LNCaP clone FGC (cell line): ENCODE results near the gene SPG11.
"Not testable (repeated sequence)": the region's sequence is repeated elsewhere in the genome, so short reads cannot be mapped to it uniquely, and the experiment has no call there.

Source experiments
- DNase-seq: peaks from one replicate; pipeline ENCODE4 v3.0.0-alpha.2; 2011; ENCODE audit warnings: low read depth
- H3K4me3 ChIP-seq: 2 replicates; pipeline ENCODE4 v1.5.1; 2011; ENCODE audit warnings: mild to moderate bottlenecking, low read depth, low read length, control low read depth
- TF ChIP-seq, protein P1 (sequence below): IDR thresholded peaks from 2 replicates; pipeline ENCODE4 v1.5.1; 2012; ENCODE audit warnings: mild to moderate bottlenecking; ENCODE audit not compliant: control insufficient read depth, insufficient read depth; ENCODE audit errors: extremely low read depth

The SPG11 gene

DNA sequence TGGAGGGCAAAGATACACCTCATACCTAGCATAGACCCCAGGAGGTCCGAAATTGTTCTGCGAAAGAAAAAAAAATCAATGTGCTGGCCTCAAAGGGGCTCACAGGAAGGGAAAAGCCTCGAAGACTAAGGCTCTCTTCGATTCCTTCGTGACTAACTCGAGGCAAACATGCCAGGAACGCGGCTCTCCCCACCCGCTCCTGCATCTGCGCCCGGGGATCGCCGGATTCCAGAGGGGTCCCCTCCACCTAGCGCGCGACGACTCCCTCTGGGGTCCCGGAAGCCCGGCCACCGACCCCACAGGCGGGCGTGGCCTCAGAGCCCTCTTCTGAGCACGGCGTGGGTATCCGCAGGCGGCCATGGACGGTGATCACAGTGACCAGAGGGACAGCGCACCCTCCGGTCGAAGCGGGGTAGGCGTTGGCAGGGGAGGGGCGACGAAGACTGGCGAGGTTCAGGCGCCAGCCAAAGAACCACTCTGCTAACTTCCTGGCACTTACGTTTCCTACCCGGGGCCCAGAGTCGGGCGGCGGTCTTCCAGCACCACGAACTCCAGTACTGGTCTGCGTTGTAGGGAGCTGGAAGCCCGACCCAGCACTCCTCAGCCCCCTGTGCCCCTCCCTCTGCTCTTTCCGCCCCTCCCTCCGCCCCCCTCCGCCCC lies 127.0 kb downstream of the SPG11 start:
- DNase-seq: peak; percentile 71
- H3K4me3 ChIP-seq: peak overlapping the region; percentile 79
- TF ChIP-seq, protein P1, sequence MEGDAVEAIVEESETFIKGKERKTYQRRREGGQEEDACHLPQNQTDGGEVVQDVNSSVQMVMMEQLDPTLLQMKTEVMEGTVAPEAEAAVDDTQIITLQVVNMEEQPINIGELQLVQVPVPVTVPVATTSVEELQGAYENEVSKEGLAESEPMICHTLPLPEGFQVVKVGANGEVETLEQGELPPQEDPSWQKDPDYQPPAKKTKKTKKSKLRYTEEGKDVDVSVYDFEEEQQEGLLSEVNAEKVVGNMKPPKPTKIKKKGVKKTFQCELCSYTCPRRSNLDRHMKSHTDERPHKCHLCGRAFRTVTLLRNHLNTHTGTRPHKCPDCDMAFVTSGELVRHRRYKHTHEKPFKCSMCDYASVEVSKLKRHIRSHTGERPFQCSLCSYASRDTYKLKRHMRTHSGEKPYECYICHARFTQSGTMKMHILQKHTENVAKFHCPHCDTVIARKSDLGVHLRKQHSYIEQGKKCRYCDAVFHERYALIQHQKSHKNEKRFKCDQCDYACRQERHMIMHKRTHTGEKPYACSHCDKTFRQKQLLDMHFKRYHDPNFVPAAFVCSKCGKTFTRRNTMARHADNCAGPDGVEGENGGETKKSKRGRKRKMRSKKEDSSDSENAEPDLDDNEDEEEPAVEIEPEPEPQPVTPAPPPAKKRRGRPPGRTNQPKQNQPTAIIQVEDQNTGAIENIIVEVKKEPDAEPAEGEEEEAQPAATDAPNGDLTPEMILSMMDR: peak; percentile 60

DNA sequence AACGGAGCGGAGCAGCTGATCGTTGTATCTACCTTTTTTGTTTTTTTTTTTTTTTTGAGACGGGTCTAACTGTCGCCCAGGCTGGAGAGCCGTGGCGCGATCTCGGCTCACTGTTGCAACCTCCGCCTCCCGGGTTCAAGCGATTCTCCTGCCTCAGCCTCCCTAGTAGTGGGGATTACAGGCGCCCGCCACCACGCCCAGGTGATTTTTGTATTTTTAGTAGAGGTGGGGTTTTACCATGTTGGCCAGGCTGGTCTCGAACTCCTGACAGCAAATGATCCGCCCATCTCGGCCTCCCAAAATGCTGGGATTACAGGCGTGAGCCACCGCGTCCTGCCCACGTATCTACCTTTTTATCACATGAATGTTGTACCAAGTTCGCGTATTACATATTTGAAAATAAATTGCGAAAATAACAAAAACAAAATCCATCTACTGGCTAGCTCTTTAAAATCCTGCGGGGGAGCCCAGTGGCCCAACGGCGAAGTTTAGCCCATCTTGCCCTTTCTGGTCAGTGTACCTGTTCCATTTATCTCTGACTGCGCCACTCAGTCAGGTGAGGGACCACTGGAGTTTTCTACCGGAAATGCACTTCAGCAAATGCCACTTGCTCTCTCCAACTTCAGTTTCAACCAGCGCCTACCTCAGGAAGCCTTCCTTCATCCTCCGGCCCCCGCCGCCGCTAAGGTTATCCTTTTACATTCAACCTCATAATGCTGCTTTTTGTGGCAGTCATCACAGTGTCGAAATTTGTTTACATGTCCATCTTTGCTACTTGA lies 127.8 kb downstream of the SPG11 start:
- DNase-seq: no peak
- TF ChIP-seq, protein P1: no peak
- peak overlapping the region; percentile 79 for H3K4me3 ChIP-seq

DNA sequence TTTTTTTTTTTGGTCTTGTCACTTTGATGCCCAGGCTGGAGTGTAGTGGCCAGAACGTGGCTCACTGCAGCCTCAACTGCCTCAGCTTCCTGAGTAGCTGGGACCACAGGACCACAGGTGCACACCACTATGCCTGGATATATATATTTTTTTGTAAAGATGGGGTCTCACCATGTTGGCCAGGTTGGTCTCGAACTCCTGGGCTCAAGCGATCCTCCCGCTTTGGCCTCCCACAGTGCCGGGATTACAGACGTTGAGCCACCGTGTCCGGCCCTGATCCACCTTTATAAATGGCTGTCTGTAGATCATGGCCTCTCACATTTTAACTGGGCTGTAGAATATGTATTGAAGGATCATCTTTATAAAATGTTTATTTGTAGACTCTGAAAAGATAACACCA lies 128.4 kb downstream of the SPG11 start:
- DNase-seq: no peak
- TF ChIP-seq, protein P1: no peak
- H3K4me3 ChIP-seq: no peak overlapping the region

DNA sequence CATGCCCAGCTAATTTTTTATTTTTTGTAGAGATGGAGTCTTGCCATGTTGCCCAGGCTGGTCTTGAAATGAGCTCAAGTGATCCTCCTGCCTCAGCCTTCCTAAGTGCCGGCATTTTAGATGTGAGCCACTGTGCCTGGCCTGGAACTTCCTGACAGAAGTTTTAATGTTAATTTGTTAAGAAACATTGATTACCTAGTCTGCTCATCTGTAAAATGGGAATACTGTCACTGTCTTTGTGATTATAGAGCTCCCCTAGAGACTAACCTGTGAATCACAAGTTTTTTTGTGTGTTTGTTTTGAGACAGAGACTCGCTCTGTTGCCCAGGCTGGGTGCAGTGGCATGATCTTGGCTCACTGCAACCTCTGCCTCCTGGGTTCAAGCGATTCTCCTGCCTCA lies 130.8 kb downstream of the SPG11 start:
- no peak for DNase-seq
- TF ChIP-seq, protein P1: no peak
- no peak overlapping the region for H3K4me3 ChIP-seq

DNA sequence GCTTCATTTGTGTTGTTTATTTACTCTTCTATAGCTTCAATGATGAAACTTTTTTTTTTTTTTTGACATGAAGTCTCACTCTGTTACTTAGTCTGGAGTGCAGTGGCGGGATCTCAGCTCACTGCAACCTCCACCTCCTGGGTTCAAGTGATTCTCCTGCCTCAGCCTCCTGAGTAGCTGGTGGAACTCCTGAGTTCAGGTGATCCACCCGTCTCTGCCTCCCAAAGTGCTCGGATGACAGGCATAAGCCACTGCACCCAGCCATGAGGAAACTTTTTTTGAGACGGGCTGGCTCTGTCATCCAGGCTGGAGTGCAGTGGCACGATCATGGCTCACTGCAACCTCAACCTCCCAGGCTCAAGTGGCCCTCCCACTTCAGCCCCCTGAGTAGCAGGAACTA lies 131.2 kb downstream of the SPG11 start:
- not testable (repeated sequence) for DNase-seq, H3K4me3 ChIP-seq

DNA sequence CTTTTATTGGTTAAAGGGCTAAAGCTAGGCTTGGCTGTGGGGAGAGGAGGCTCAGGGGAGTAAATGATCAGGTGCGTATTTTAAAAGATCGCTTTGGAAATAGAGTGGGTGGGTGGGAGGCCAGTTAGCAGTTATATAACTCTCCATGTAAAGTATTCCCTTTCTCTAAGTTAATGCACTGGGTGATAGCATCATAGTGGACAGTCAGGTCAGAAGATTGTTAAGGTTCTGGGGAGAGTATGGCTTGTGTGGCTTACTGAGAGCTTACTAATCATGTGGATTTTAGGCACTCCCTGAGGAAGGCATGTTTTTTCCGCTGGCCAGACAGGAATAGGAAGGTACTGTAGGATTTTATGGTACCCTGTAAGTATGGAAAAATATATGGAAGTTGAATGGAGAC lies 132.8 kb downstream of the SPG11 start:
- TF ChIP-seq, protein P1: no peak
- no peak for DNase-seq
- H3K4me3 ChIP-seq: no peak overlapping the region

DNA sequence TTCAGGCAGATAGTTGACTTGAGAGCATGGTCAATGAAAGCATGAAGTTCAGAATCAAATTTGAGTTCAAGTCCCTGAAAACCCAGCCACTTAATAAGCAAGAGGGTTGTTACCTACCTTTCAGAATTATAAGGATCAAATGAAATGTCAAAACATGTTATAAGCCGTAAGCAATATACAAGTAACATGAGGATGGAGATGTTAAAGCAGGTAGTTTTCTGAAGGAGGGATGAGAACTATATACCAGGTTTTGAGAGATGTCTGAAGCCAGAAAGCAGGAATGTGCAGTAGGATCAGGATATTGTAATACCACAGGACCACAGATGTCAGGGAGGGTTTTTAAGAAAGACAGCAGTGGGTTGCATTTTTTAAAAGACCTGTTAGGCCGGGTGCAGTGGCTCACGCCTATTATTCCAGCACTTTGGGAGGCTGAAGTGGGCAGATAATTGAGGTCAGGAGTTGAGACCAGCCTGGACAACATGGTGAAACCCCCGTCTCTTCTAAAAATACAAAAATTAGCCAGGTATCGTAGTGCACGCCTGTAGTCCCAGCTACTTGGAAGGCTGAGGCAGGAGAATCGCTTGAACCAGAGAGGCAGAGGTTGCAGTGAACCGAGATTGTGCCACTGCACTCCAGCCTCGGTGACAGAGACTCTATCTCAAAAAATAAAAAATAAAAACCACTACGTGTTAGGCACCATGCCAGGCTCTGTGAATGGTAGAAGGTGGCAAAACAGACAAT lies 133.4 kb downstream of the SPG11 start:
- H3K4me3 ChIP-seq: no peak overlapping the region
- no peak for DNase-seq
- TF ChIP-seq, protein P1: no peak
